ENCODE data around the gene MARCHF3.

The MARCHF3 gene

DNA sequence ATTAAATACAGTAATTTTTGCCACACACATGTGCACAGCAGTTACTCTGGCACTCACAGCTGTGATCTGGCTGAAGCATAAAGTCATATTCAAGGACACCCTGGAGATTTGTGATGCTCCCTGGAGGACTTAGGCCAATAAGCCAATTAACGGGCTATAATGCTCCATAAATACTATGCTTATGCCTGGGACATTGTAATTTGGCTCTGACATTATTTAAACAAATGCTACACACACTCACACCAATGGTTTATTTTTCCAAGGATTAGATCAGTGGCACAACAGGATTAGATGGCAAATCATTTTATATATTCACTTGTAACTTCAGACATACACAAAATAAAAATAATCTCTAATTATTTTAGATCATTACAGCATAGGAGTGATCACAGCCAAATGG lies 142.2 kb downstream of the MARCHF3 start:
- Histone ChIP-seq H3K79me1 (ENCODE audit: low read length) (no peaks in the 10 kb centered on the region), H3K27ac (ENCODE audit: low read depth, low read length) (no peak overlapping the region), H3K56ac (ENCODE audit: low read length) (no peak overlapping the region), H3K23ac (ENCODE audit: low read length) (no peak overlapping the region), H2AK5ac (ENCODE audit: low read length) (no peak overlapping the region), H3K27me3 (ENCODE audit: insufficient read depth, low read length, poor library complexity) (no peaks in the 10 kb centered on the region), H3K79me2 (ENCODE audit: control insufficient read depth, insufficient read depth, low read length) (no peaks in the 10 kb centered on the region), H4K8ac (ENCODE audit: low read depth, low read length) (no peak overlapping the region), H3K36me3 (ENCODE audit: control insufficient read depth, insufficient read depth, low read length) (no peaks in the 10 kb centered on the region), H3K4me1 (ENCODE audit: control insufficient read depth, low read depth, low read length) (peaks cover 5% of the 10 kb centered on the region), H3K18ac (ENCODE audit: low read length) (no peak overlapping the region), H3K4me2 (ENCODE audit: low read length) (no peak overlapping the region), H3K4ac (ENCODE audit: low read depth, low read length) (no peak overlapping the region), H2BK120ac (ENCODE audit: low read depth, low read length) (no peak overlapping the region), H2BK5ac (ENCODE audit: low read length) (no peak overlapping the region), H3K9ac (ENCODE audit: low read length) (no peak overlapping the region), H2BK15ac (replicated peaks; ENCODE audit: low read depth) (no peak overlapping the region), H4K5ac (ENCODE audit: low read length) (no peak overlapping the region), H3K4me3 (ENCODE audit: low read length) (no peak overlapping the region)
- no peak for DNase-seq
- no CpG with 5 or more reads among the region's 1 CpG for WGBS (ENCODE audit: extremely low coverage, insufficient coverage, low lambda C conversion rate)

DNA sequence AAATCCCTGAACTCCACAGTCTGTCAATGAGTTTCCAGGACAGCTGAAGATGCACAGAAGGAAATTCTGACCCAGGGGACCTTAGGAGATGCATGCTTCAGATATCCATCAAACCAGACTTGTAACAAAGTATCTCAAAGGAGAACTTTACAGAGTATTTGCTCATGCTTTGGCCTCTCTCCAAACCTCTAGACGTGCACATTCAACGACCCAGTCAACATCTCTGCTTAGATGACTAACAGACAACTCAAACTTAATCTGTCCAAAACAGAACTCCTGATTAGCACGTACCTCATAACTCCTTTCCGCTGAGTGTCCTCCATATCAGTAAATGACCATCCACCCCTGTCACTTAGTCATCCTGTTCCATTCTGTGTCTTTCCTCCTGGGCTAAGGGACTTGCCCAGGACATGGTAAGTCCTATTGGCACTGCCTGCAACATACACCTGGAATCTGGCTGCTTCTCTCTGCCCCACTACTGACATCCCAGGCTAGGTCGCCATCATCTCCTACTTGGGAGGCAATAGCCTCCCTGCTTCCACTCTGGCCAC lies 146.0 kb downstream of the MARCHF3 start:
- WGBS (ENCODE audit: extremely low coverage, insufficient coverage, low lambda C conversion rate) = no CpG with 5 or more reads among the region's 5 CpGs
- H3K4me1 ChIP-seq (ENCODE audit: control insufficient read depth, low read depth, low read length) = peaks cover 5% of the 10 kb centered on the region
- no peak overlapping the region for H3K23ac ChIP-seq (ENCODE audit: low read length)
- no peak overlapping the region for H3K18ac ChIP-seq (ENCODE audit: low read length)
- H2BK5ac ChIP-seq (ENCODE audit: low read length) = no peak overlapping the region
- no peak overlapping the region for H3K56ac ChIP-seq (ENCODE audit: low read length)
- no peaks in the 10 kb centered on the region for H3K27me3 ChIP-seq (ENCODE audit: insufficient read depth, low read length, poor library complexity)
- no peak overlapping the region for H2BK120ac ChIP-seq (ENCODE audit: low read depth, low read length)
- no peaks in the 10 kb centered on the region for H3K36me3 ChIP-seq (ENCODE audit: control insufficient read depth, insufficient read depth, low read length)
- H3K79me2 ChIP-seq (ENCODE audit: control insufficient read depth, insufficient read depth, low read length) = no peaks in the 10 kb centered on the region
- H2AK5ac ChIP-seq (ENCODE audit: low read length) = no peak overlapping the region
- H4K8ac ChIP-seq (ENCODE audit: low read depth, low read length) = no peak overlapping the region
- H2BK15ac ChIP-seq (replicated peaks; ENCODE audit: low read depth) = no peak overlapping the region
- no peak overlapping the region for H4K5ac ChIP-seq (ENCODE audit: low read length)
- DNase-seq = no peak
- no peak overlapping the region for H3K4ac ChIP-seq (ENCODE audit: low read depth, low read length)
- no peak overlapping the region for H3K9ac ChIP-seq (ENCODE audit: low read length)
- no peak overlapping the region for H3K4me3 ChIP-seq (ENCODE audit: low read length)
- H3K79me1 ChIP-seq (ENCODE audit: low read length) = no peaks in the 10 kb centered on the region
- no peak overlapping the region for H3K4me2 ChIP-seq (ENCODE audit: low read length)
- no peak overlapping the region for H3K27ac ChIP-seq (ENCODE audit: low read depth, low read length)

DNA sequence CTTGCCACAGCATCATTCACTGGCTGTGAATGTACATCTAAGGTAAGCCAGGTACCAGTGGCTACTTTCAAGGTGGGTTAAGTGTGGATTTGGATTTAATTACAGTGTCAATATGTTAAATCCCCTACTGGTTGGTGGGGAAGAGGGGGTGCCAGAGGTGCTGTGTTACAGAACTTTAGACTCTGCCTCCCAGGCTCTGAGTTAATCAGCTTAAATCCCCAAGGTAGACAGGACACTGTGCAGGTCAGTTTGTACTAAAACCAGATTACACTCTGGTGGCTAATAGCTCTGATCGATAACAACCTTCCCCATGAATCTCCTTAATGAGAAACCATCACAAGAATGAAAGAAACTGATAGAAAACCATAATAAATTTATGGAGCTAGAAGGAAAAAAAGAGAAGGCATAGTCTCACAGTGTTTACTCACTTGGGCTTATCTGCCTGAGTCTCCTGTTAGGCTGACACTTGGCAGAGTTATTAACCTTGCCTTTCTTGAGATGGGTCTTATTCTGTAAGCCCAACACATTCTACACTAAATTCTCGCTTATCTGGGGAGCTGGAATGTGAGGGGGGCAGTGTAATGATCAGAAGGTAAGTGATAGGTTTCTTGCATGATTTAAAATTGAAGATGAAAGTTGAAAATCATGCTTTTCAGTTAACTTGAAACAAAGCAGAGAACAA lies 146.7 kb downstream of the MARCHF3 start:
- H2AK5ac ChIP-seq (ENCODE audit: low read length) = no peak overlapping the region
- H3K4ac ChIP-seq (ENCODE audit: low read depth, low read length) = no peak overlapping the region
- no peak overlapping the region for H3K23ac ChIP-seq (ENCODE audit: low read length)
- no peaks in the 10 kb centered on the region for H3K27me3 ChIP-seq (ENCODE audit: insufficient read depth, low read length, poor library complexity)
- DNase-seq = no peak
- H4K8ac ChIP-seq (ENCODE audit: low read depth, low read length) = no peak overlapping the region
- H3K79me1 ChIP-seq (ENCODE audit: low read length) = no peaks in the 10 kb centered on the region
- no peak overlapping the region for H3K18ac ChIP-seq (ENCODE audit: low read length)
- no peak overlapping the region for H3K9ac ChIP-seq (ENCODE audit: low read length)
- peaks cover 5% of the 10 kb centered on the region for H3K4me1 ChIP-seq (ENCODE audit: control insufficient read depth, low read depth, low read length)
- H3K4me3 ChIP-seq (ENCODE audit: low read length) = no peak overlapping the region
- WGBS (ENCODE audit: extremely low coverage, insufficient coverage, low lambda C conversion rate) = no CpG with 5 or more reads among the region's 2 CpGs
- H3K36me3 ChIP-seq (ENCODE audit: control insufficient read depth, insufficient read depth, low read length) = no peaks in the 10 kb centered on the region
- no peak overlapping the region for H2BK15ac ChIP-seq (replicated peaks; ENCODE audit: low read depth)
- no peak overlapping the region for H2BK120ac ChIP-seq (ENCODE audit: low read depth, low read length)
- H2BK5ac ChIP-seq (ENCODE audit: low read length) = no peak overlapping the region
- H3K4me2 ChIP-seq (ENCODE audit: low read length) = no peak overlapping the region
- H3K27ac ChIP-seq (ENCODE audit: low read depth, low read length) = no peak overlapping the region
- no peak overlapping the region for H4K5ac ChIP-seq (ENCODE audit: low read length)
- no peaks in the 10 kb centered on the region for H3K79me2 ChIP-seq (ENCODE audit: control insufficient read depth, insufficient read depth, low read length)
- H3K56ac ChIP-seq (ENCODE audit: low read length) = no peak overlapping the region

DNA sequence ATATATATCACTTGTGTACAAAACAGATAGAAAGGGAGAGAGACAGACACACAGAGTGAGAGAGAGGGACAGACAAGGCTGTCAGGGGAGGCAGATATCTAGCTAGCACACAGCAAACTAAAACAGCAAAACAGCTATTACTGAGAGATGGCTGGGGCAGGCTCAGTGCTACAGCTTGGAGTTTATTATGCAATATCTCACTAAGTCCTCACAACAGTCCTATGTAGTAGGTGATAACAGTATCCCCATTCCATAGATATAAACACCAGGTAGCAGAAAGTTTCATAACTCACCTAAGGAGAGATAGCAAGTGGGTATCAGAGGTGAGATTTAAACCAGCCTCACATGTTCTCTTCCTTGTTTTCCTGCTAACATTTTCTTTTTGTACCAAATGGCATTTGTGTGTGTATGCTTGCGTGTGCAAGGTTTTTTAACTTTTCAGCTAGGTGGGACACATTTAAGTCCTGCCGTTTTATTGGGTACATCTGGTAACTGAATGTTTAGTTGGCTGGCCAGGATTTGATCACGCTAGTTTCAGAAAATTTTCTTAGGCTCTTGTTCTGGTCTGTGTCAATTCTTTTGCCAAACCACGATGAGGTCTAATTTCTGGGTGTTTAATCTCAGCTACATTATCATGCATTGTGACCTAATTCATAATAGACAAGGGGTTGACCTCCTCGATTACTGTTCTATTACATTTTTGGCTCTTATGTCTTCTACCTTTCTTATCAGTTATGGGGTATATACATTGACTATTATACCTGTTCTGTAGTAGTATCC lies 148.3 kb downstream of the MARCHF3 start:
- H3K4me3 ChIP-seq (ENCODE audit: low read length) = no peak overlapping the region

DNA sequence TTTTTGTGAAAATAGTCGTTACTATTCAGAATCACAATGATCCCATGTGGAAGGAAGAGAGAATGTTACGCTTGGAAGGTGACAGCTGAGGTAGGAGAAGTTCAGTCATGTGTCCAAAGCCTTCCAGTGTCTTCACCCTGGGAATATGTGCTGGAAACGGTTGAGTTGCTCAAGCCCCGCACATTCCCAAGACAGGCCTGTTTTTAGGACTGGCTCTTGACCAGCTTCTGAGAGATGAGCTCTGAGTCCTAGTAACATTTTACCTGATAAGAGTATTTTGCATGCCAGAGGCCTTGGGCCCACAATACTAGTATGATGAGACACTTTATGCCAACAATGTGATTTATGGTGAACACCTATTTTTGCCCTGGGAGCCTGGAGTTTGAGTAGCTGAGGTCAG lies 151.7 kb downstream of the MARCHF3 start:
- Histone ChIP-seq H3K27ac (ENCODE audit: low read depth, low read length) (no peak overlapping the region), H4K8ac (ENCODE audit: low read depth, low read length) (no peak overlapping the region), H3K4me3 (ENCODE audit: low read length) (no peak overlapping the region), H3K36me3 (ENCODE audit: control insufficient read depth, insufficient read depth, low read length) (no peaks in the 10 kb centered on the region), H3K4me2 (ENCODE audit: low read length) (no peak overlapping the region), H3K4ac (ENCODE audit: low read depth, low read length) (no peak overlapping the region), H3K79me1 (ENCODE audit: low read length) (no peaks in the 10 kb centered on the region), H2BK5ac (ENCODE audit: low read length) (no peak overlapping the region), H3K23ac (ENCODE audit: low read length) (no peak overlapping the region), H3K56ac (ENCODE audit: low read length) (no peak overlapping the region), H3K18ac (ENCODE audit: low read length) (no peak overlapping the region), H3K27me3 (ENCODE audit: insufficient read depth, low read length, poor library complexity) (no peaks in the 10 kb centered on the region), H2BK120ac (ENCODE audit: low read depth, low read length) (no peak overlapping the region), H3K79me2 (ENCODE audit: control insufficient read depth, insufficient read depth, low read length) (no peaks in the 10 kb centered on the region), H3K4me1 (ENCODE audit: control insufficient read depth, low read depth, low read length) (peaks cover 7% of the 10 kb centered on the region), H4K5ac (ENCODE audit: low read length) (no peak overlapping the region), H3K9ac (ENCODE audit: low read length) (no peak overlapping the region), H2AK5ac (ENCODE audit: low read length) (no peak overlapping the region), H2BK15ac (replicated peaks; ENCODE audit: low read depth) (no peak overlapping the region)
- WGBS (ENCODE audit: extremely low coverage, insufficient coverage, low lambda C conversion rate) = no CpG with 5 or more reads among the region's 4 CpGs
- no peak for DNase-seq

More for the DNA sequence above, 148.3 kb downstream of the MARCHF3 start:
- no peak overlapping the region for H3K9ac ChIP-seq (ENCODE audit: low read length)
- no peak overlapping the region for H3K18ac ChIP-seq (ENCODE audit: low read length)
- no peak for DNase-seq
- no peak overlapping the region for H2AK5ac ChIP-seq (ENCODE audit: low read length)
- no peak overlapping the region for H3K23ac ChIP-seq (ENCODE audit: low read length)
- no peak overlapping the region for H4K5ac ChIP-seq (ENCODE audit: low read length)
- no CpG with 5 or more reads among the region's 5 CpGs for WGBS (ENCODE audit: extremely low coverage, insufficient coverage, low lambda C conversion rate)
- no peaks in the 10 kb centered on the region for H3K36me3 ChIP-seq (ENCODE audit: control insufficient read depth, insufficient read depth, low read length)
- no peak overlapping the region for H4K8ac ChIP-seq (ENCODE audit: low read depth, low read length)
- no peak overlapping the region for H3K4ac ChIP-seq (ENCODE audit: low read depth, low read length)
- H3K79me1 ChIP-seq (ENCODE audit: low read length) = no peaks in the 10 kb centered on the region
- H3K27ac ChIP-seq (ENCODE audit: low read depth, low read length) = no peak overlapping the region
- no peak overlapping the region for H3K4me2 ChIP-seq (ENCODE audit: low read length)
- H3K4me1 ChIP-seq (ENCODE audit: control insufficient read depth, low read depth, low read length) = peaks cover 5% of the 10 kb centered on the region
- H2BK15ac ChIP-seq (replicated peaks; ENCODE audit: low read depth) = no peak overlapping the region
- no peak overlapping the region for H2BK120ac ChIP-seq (ENCODE audit: low read depth, low read length)
- H3K79me2 ChIP-seq (ENCODE audit: control insufficient read depth, insufficient read depth, low read length) = no peaks in the 10 kb centered on the region
- no peak overlapping the region for H2BK5ac ChIP-seq (ENCODE audit: low read length)
- no peak overlapping the region for H3K56ac ChIP-seq (ENCODE audit: low read length)
- H3K27me3 ChIP-seq (ENCODE audit: insufficient read depth, low read length, poor library complexity) = no peaks in the 10 kb centered on the region

Measured in mesendoderm (in vitro differentiated cells).